SK-N-MC (cell line): ENCODE measurements around the gene PFDN4.
"Not testable (repeated sequence)": the region's sequence is repeated elsewhere in the genome, so short reads cannot be mapped to it uniquely, and the experiment has no call there.

Source experiments
- DNase-seq: peaks from one replicate; pipeline ENCODE4 v3.0.0-alpha.2; 2011; ENCODE audit warnings: low read depth, low spot score
- H3K27ac ChIP-seq: fragments of 200-600 bp; sonication (generic); 2 replicates; pipeline ENCODE4 v1.5.1; 2016; ENCODE audit warnings: mixed run types
- H3K36me3 ChIP-seq: fragments of 200-600 bp; sonication (generic); 2 replicates; pipeline ENCODE4 v1.6.1; 2017; ENCODE audit warnings: antibody characterized with exemption, low read length, mixed read lengths; ENCODE audit not compliant: insufficient read depth
- H3K4me3 ChIP-seq: fragments of 200-600 bp; sonication (generic); 2 replicates; pipeline ENCODE4 v1.5.1; 2016
- H3K9ac ChIP-seq: fragments of 200-600 bp; sonication (generic); 2 replicates; pipeline ENCODE4 v1.8.0; 2017; ENCODE audit warnings: mixed run types, mixed read lengths; ENCODE audit not compliant: insufficient read length
- H3K9me3 ChIP-seq: fragments of 200-600 bp; sonication (generic); 2 replicates; pipeline ENCODE4 v1.6.1; 2017; ENCODE audit warnings: low read depth, mild to moderate bottlenecking, antibody characterized with exemption, low read length, moderate library complexity, mixed read lengths
- EZH2 ChIP-seq: fragments of 200-600 bp; sonication (generic); IDR thresholded peaks from one replicate; pipeline ENCODE4 v1.6.1; 2017; ENCODE audit warnings: antibody characterized with exemption
- FOXP2 ChIP-seq: optimal IDR thresholded peaks from 2 replicates; pipeline ENCODE3; 2011; ENCODE audit warnings: mild to moderate bottlenecking, moderate library complexity; ENCODE audit not compliant: insufficient read depth; ENCODE audit errors: extremely low read length, control extremely low read depth
- POLR2AphosphoS5 ChIP-seq: IDR thresholded peaks from 2 replicates; pipeline ENCODE4 v1.6.1; 2012; ENCODE audit warnings: mild to moderate bottlenecking, low read depth, low read length, borderline replicate concordance

PFDN4 gene

DNA sequence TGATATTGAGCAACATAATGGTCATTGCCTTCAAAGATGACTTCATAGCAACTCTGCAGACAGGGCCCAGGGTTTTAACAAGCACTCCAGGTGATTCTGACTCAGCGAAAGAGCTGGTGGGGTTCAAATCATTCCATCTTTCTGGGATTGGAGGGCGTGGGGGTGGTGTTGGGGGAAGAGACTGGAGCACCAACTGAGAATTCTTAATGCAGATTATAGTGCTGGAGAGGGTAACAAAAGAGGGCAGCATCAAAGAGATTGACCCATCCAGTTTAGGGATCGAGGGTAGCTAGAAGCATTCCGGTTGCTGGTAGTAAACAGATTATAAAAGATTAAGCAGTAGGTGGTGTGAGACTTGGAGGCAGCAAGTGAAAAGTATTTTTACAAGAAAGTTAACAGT is 15.9 kb downstream of the PFDN4 start:
- Histone ChIP-seq H3K36me3 (peaks cover under 1% of the 10 kb centered on the region), H3K27ac (no peak overlapping the region), H3K9me3 (no peaks in the 10 kb centered on the region), H3K4me3 (no peak overlapping the region), H3K9ac (no peak overlapping the region)
- TF ChIP-seq POLR2AphosphoS5 = no peak
- TF ChIP-seq FOXP2 = no peak
- no peak for TF ChIP-seq EZH2
- DNase-seq = no peak

- not testable (repeated sequence) for DNase-seq, H3K36me3 ChIP-seq, H3K4me3 ChIP-seq
These were observed 16.8 kb downstream of the PFDN4 start for GRCh38 chr20:54224642-54225041.

DNA sequence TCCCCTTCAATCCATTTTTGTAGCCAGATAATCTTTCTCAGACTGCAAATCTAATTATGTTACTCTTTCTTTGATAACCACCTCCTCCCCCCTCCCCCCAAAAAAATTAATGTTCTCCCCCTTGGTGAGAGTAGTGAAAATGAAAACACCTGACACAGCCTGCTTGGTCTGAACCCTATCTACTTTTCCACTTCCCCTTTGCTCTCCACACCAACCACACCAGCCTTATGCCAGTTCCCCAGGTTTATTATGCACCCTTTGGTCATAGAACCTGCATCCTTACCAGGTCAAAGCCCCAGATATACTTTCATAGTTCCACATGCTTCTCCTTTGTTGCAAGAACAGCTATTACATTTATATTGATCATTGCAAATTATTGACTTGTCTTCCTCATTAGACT is 19.4 kb downstream of the PFDN4 start:
- TF ChIP-seq FOXP2 (no peak), POLR2AphosphoS5 (no peak), EZH2 (no peak)
- no peak overlapping the region for H3K27ac ChIP-seq
- DNase-seq = no peak

More at GRCh38 chr20:54224642-54225041, 16.8 kb downstream of the PFDN4 start:
- not testable (repeated sequence) for H3K27ac ChIP-seq, H3K9me3 ChIP-seq, H3K9ac ChIP-seq

DNA sequence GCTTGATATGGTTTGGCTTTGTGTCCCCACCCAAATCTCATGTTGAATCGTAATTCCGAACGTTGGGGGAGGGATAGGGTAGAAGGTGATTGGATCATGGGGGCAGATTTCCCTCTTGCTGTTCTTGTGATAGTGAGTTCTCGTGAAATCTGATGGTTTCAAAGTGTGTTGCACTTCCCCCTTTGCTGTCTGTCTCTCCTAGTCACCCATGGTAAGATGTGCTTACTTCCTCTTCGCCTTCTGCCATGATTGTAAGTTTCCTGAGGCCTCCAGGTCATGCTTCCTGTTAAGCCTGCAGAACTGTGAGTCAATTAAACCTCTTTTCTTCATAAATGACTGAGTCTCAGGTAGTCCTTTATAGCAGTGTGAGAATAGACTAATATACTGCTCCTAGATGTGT is 19.9 kb downstream of the PFDN4 start:
- no peak overlapping the region for H3K9ac ChIP-seq
- H3K27ac ChIP-seq = no peak overlapping the region
- TF ChIP-seq FOXP2 (no peak), POLR2AphosphoS5 (no peak), EZH2 (no peak)
- H3K9me3 ChIP-seq = no peaks in the 10 kb centered on the region
- DNase-seq = no peak
- H3K4me3 ChIP-seq = no peak overlapping the region
- H3K36me3 ChIP-seq = no peaks in the 10 kb centered on the region

More for the DNA sequence above, 19.4 kb downstream of the PFDN4 start:
- Histone ChIP-seq H3K9me3 (no peaks in the 10 kb centered on the region), H3K36me3 (no peaks in the 10 kb centered on the region; the same call in 1 of the 2 replicates), H3K4me3 (no peak overlapping the region), H3K9ac (no peak overlapping the region)

DNA sequence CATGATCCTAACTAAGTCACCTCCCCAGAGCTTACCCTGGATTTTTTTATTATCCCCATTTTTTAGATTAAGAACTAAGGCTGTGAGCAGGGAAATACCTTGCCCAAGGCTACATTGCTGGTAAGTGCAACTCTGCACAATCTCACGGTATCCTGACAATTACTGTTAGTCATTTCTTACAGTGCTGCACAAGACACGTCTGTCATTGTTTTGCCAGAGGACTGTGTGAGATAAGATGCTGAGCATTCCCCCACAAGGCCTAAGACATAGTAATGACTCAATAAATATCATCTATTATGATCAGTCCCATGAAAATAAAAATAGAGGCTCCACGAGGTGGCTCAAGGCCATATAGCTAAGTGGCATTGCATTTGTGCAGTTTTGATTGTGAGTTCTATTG is 21.0 kb downstream of the PFDN4 start:
- no peak overlapping the region for H3K4me3 ChIP-seq
- H3K27ac ChIP-seq = no peak overlapping the region
- no peak for DNase-seq
- no peaks in the 10 kb centered on the region for H3K36me3 ChIP-seq
- H3K9ac ChIP-seq = no peak overlapping the region
- TF ChIP-seq POLR2AphosphoS5 (no peak), EZH2 (no peak), FOXP2 (no peak)
- H3K9me3 ChIP-seq = no peaks in the 10 kb centered on the region

GRCh38 chr20:54229566-54230160 is 21.8 kb downstream of the PFDN4 start:
- TF ChIP-seq POLR2AphosphoS5 (no peak), EZH2 (no peak), FOXP2 (no peak)
- Histone ChIP-seq H3K27ac (no peak overlapping the region), H3K4me3 (no peak overlapping the region), H3K9ac (no peak overlapping the region), H3K9me3 (no peaks in the 10 kb centered on the region), H3K36me3 (no peaks in the 10 kb centered on the region)
- DNase-seq = no peak

GRCh38 chr20:54231036-54231435 is 23.1 kb downstream of the PFDN4 start:
- no peaks in the 10 kb centered on the region for H3K9me3 ChIP-seq
- no peak for TF ChIP-seq POLR2AphosphoS5
- TF ChIP-seq FOXP2 = no peak
- TF ChIP-seq EZH2 = no peak
- no peaks in the 10 kb centered on the region for H3K36me3 ChIP-seq
- no peak for DNase-seq
- no peak overlapping the region for H3K9ac ChIP-seq
- no peak overlapping the region for H3K27ac ChIP-seq
- no peak overlapping the region for H3K4me3 ChIP-seq

- H3K36me3 ChIP-seq = no peaks in the 10 kb centered on the region
- no peak for DNase-seq
- no peaks in the 10 kb centered on the region for H3K9me3 ChIP-seq
- no peak overlapping the region for H3K4me3 ChIP-seq
- H3K27ac ChIP-seq = no peak overlapping the region
- TF ChIP-seq EZH2 = no peak
- no peak for TF ChIP-seq FOXP2
- TF ChIP-seq POLR2AphosphoS5 = no peak
- H3K9ac ChIP-seq = no peak overlapping the region
These were observed 27.1 kb downstream of the PFDN4 start for GRCh38 chr20:54234991-54235390.
